Measurements from ENCODE around the gene MGAT4D. TPM values are rescaled to one million over a fixed set of nuclear protein-coding genes. Genes with fewer than 3 reads are reported as not detected.
A peak's percentile ranks its signal among the peaks of the same experiment; 100 is the strongest.
"Not testable (repeated sequence)": the region's sequence is repeated elsewhere in the genome, so short reads cannot be mapped to it uniquely, and the experiment has no call there.

The MGAT4D gene
- total RNA-seq, 1 donor from 2014 or later = not detected

GRCh38 chr4:140427919-140428471, 70.1 kb downstream of the MGAT4D start:
- Histone ChIP-seq H3K27ac (no peak overlapping the region), H3K36me3 (no peaks in the 10 kb centered on the region), H3K4me3 (peak overlapping the region; percentile 58 to 66), H3K27me3 (peaks cover 6% of the 10 kb centered on the region), H3K4me1 (peaks cover 0 to 3% of the 10 kb centered on the region in 2 donors), H3K9me3 (no peaks in the 10 kb centered on the region)
- no peak for DNase-seq (ENCODE audit: low spot score in 2 of 2)
- intact Hi-C loops (cut with DNase I) = no loop called here
- no peak for TF ChIP-seq CTCF (IDR thresholded peaks at IDR 0.05)

- peak in 1 of 3 experiments; percentile 18 for TF ChIP-seq CTCF (IDR thresholded peaks at IDR 0.05)
- Histone ChIP-seq H3K27ac (no peak within 1 kb of the TSS), H3K27me3 (peaks cover 6% of the 10 kb centered on the region), H3K36me3 (no peaks in the 10 kb centered on the region), H3K4me1 (peaks cover 0 to 3% of the 10 kb centered on the region in 2 donors), H3K9me3 (no peaks in the 10 kb centered on the region), H3K4me3 (peak within 1 kb of the TSS; percentile 58 to 66)
- peak in 1 of 2 donors; percentile 60 for DNase-seq (ENCODE audit: low spot score in 2 of 2)
- intact Hi-C loops (cut with DNase I) = no loop called here
Observed at GRCh38 chr4:140427106-140427918, 70.8 kb downstream of the MGAT4D start, which contains the start of gene CLGN. Gene CLGN, minus strand, starts transcription at chr4:140427648. Its CDS starts 14,570 bp downstream, at chr4:140413078.

GRCh38 chr4:140426610-140427105, 71.4 kb downstream of the MGAT4D start:
- H3K36me3 ChIP-seq = no peaks in the 10 kb centered on the region
- intact Hi-C loops (cut with DNase I) = no loop called here
- peaks cover 0 to 3% of the 10 kb centered on the region in 2 donors for H3K4me1 ChIP-seq
- no peak overlapping the region for H3K27ac ChIP-seq
- TF ChIP-seq CTCF (IDR thresholded peaks at IDR 0.05) = no peak
- H3K9me3 ChIP-seq = no peaks in the 10 kb centered on the region
- peaks cover 6% of the 10 kb centered on the region for H3K27me3 ChIP-seq
- peak overlapping the region; percentile 58 to 66 for H3K4me3 ChIP-seq
- no peak for DNase-seq (ENCODE audit: low spot score in 2 of 2)

GRCh38 chr4:140423106-140423505, 75.0 kb downstream of the MGAT4D start:
- no peak for DNase-seq (ENCODE audit: low spot score in 2 of 2)
- Histone ChIP-seq H3K36me3 (no peaks in the 10 kb centered on the region), H3K9me3 (no peaks in the 10 kb centered on the region), H3K27me3 (peaks cover 6% of the 10 kb centered on the region), H3K4me1 (peaks cover 0 to 3% of the 10 kb centered on the region in 2 donors), H3K27ac (no peak overlapping the region), H3K4me3 (no peak overlapping the region)
- TF ChIP-seq CTCF (IDR thresholded peaks at IDR 0.05) = no peak
- intact Hi-C loops (cut with DNase I) = no loop called here

GRCh38 chr4:140413130-140413969, 84.7 kb downstream of the MGAT4D start:
- intact Hi-C loops (cut with DNase I); H3K9me3 ChIP-seq; H3K4me3 ChIP-seq: not testable (repeated sequence)

More at GRCh38 chr4:140413130-140413969, 84.7 kb downstream of the MGAT4D start:
- not testable (repeated sequence) for H3K27ac ChIP-seq; H3K27me3 ChIP-seq; DNase-seq (ENCODE audit: low spot score in 2 of 2); H3K4me1 ChIP-seq; H3K36me3 ChIP-seq

Data from ascending aorta (tissue), 2 donors.